Activated T-cell treated with anti-CD3 and anti-CD28 coated beads, Interleukin-2, amount 50 U/mL, for 24 hours (primary cell): Measurements from ENCODE around the gene SYDE2.
A peak's percentile ranks its signal among the peaks of the same experiment; 100 is the strongest.

Experiments
- DNase-seq: peaks from one replicate; pipeline ENCODE4 v3.0.0-alpha.2; 2020
- H3K27ac Mint-ChIP-seq: 2 replicates; pipeline ENCODE4 v1.8.0; 2020; ENCODE audit warnings: mild to moderate bottlenecking, mixed read lengths
- H3K27me3 Mint-ChIP-seq: 2 replicates; pipeline ENCODE4 v1.8.0; 2020; ENCODE audit warnings: mixed read lengths
- H3K36me3 Mint-ChIP-seq: 2 replicates; pipeline ENCODE4 v1.8.0; 2020; ENCODE audit warnings: low read depth, mixed read lengths
- H3K4me1 Mint-ChIP-seq: 2 replicates; pipeline ENCODE4 v1.8.0; 2020; ENCODE audit warnings: low read depth, mixed read lengths
- H3K4me3 Mint-ChIP-seq: 2 replicates; pipeline ENCODE4 v1.8.0; 2020; ENCODE audit warnings: mild to moderate bottlenecking, moderate library complexity, mixed read lengths
- H3K9me3 Mint-ChIP-seq: 2 replicates; pipeline ENCODE4 v1.8.0; 2020; ENCODE audit warnings: mixed read lengths

The SYDE2 gene

GRCh38 chr1:85225624-85226380 lies 25.0 kb upstream of the SYDE2 start:
- DNase-seq, result no peak
- H3K4me1 Mint-ChIP-seq, result no peaks in the 10 kb centered on the region
- H3K9me3 Mint-ChIP-seq, result no peaks in the 10 kb centered on the region
- no peaks in the 10 kb centered on the region for H3K36me3 Mint-ChIP-seq
- H3K4me3 Mint-ChIP-seq, result no peak overlapping the region
- no peaks in the 10 kb centered on the region for H3K27me3 Mint-ChIP-seq
- no peak overlapping the region for H3K27ac Mint-ChIP-seq

GRCh38 chr1:85224734-85225623 lies 24.2 kb upstream of the SYDE2 start:
- no peak overlapping the region for H3K27ac Mint-ChIP-seq
- H3K9me3 Mint-ChIP-seq, result no peaks in the 10 kb centered on the region
- H3K27me3 Mint-ChIP-seq, result no peaks in the 10 kb centered on the region
- no peak for DNase-seq
- H3K36me3 Mint-ChIP-seq, result no peaks in the 10 kb centered on the region
- no peaks in the 10 kb centered on the region for H3K4me1 Mint-ChIP-seq
- H3K4me3 Mint-ChIP-seq, result no peak overlapping the region

- DNase-seq, result no peak
- Mint-ChIP-seq H3K27me3 (no peaks in the 10 kb centered on the region), H3K4me1 (no peaks in the 10 kb centered on the region), H3K27ac (no peak overlapping the region), H3K36me3 (no peaks in the 10 kb centered on the region), H3K4me3 (no peak overlapping the region), H3K9me3 (no peaks in the 10 kb centered on the region)
Measured at GRCh38 chr1:85224295-85224694, 23.5 kb upstream of the SYDE2 start.

GRCh38 chr1:85223334-85223733 lies 22.5 kb upstream of the SYDE2 start:
- no peak overlapping the region for H3K4me3 Mint-ChIP-seq
- H3K27me3 Mint-ChIP-seq, result no peaks in the 10 kb centered on the region
- H3K27ac Mint-ChIP-seq, result no peak overlapping the region
- H3K36me3 Mint-ChIP-seq, result no peaks in the 10 kb centered on the region
- no peaks in the 10 kb centered on the region for H3K4me1 Mint-ChIP-seq
- H3K9me3 Mint-ChIP-seq, result no peaks in the 10 kb centered on the region
- DNase-seq, result no peak

GRCh38 chr1:85220756-85221201 lies 20.0 kb upstream of the SYDE2 start:
- no peaks in the 10 kb centered on the region for H3K36me3 Mint-ChIP-seq
- peaks cover 2% of the 10 kb centered on the region for H3K27me3 Mint-ChIP-seq
- DNase-seq, result no peak
- no peak overlapping the region for H3K4me3 Mint-ChIP-seq
- H3K27ac Mint-ChIP-seq, result no peak overlapping the region
- no peaks in the 10 kb centered on the region for H3K9me3 Mint-ChIP-seq
- no peaks in the 10 kb centered on the region for H3K4me1 Mint-ChIP-seq

DNA sequence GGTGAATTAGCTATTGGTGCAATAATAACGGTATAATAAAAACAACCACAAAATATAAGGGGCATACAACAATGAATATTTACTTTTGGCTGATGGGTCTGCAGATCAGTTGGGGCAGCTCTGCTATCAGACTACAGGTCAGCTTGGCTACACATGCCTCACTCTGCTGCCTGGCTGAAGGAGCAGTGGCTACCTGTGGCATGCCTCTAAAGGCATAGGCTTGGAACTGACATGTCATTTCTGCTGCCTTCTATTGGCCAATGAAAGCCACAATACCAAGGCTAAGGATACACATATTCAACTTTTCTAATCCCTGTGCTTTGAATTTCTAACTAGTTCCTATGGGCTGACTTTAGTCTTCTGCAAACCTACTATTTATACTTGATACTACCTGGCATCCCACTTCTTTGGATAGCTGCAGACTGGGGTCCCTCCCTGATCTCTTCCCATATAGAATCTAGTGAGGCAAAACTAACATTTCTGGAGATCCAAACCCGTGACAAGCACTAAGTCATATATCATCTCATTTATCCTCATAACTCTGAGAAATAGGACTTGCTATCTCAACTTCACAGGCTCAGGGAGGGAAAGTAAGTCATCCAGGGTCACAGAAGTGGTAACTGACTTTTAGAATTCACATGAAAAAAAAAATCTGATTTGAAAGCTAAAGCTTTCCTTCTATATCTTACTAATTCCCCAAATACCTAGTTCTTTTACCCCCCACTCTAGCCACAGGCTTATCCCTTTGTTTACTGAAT lies 19.2 kb upstream of the SYDE2 start:
- Mint-ChIP-seq H3K4me3 (no peak overlapping the region), H3K27me3 (peaks cover 5% of the 10 kb centered on the region), H3K9me3 (no peaks in the 10 kb centered on the region), H3K36me3 (no peaks in the 10 kb centered on the region), H3K4me1 (no peaks in the 10 kb centered on the region), H3K27ac (no peak overlapping the region)
- no peak for DNase-seq

DNA sequence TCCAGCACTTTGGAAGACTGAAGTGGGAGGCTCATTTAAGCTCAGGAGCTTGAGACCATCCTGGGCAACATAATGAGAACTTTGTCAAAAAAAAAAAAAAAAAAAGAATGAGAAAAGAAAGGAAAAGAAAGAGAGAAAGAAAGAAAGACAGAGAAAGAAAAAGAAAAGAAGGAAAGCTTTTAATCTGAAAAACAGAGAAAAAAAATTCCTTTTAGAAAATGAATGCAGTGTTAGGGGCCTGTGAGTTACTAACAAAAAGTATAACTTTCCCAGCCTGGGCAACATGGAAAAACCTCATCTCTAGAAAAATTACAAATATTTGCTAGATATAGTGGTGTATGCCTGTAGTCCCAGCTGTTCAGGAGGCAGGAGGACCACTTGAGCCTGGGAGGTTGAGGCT lies 15.9 kb upstream of the SYDE2 start:
- Mint-ChIP-seq H3K27ac (no peak overlapping the region), H3K27me3 (peaks cover 17% of the 10 kb centered on the region), H3K9me3 (no peaks in the 10 kb centered on the region), H3K36me3 (no peaks in the 10 kb centered on the region), H3K4me3 (no peak overlapping the region), H3K4me1 (no peaks in the 10 kb centered on the region)
- DNase-seq, result no peak

DNA sequence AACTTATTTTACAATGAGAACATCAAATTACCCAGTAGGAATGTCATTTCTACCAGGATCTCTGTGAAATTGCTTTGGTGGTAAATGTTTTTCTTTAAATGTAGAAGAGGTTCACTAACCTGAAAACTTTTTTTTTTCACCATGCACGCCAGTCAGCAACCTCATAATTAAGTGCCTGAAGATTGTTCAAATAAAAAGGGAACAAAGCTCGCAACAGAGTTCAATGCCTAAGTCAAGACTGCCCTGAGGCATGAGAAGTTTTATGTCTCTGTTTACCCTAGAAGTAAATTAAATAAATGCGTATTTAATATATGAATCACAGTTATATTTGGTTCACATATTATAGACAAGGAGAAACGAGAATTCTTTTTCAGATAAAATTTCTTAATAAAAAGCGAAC lies 13.8 kb upstream of the SYDE2 start:
- Mint-ChIP-seq H3K36me3 (no peaks in the 10 kb centered on the region), H3K4me3 (no peak overlapping the region), H3K9me3 (no peaks in the 10 kb centered on the region), H3K27ac (no peak overlapping the region), H3K27me3 (peaks cover 23% of the 10 kb centered on the region), H3K4me1 (no peaks in the 10 kb centered on the region)
- no peak for DNase-seq

- H3K27ac Mint-ChIP-seq, result no peak overlapping the region
- no peaks in the 10 kb centered on the region for H3K36me3 Mint-ChIP-seq
- H3K9me3 Mint-ChIP-seq, result no peaks in the 10 kb centered on the region
- H3K27me3 Mint-ChIP-seq, result peaks cover 37% of the 10 kb centered on the region
- no peaks in the 10 kb centered on the region for H3K4me1 Mint-ChIP-seq
- H3K4me3 Mint-ChIP-seq, result no peak overlapping the region
- no peak for DNase-seq
Measured at GRCh38 chr1:85208488-85208887, 7.7 kb upstream of the SYDE2 start.

- Mint-ChIP-seq H3K27ac (no peak overlapping the region), H3K36me3 (peaks cover 7% of the 10 kb centered on the region), H3K27me3 (peaks cover 30% of the 10 kb centered on the region), H3K9me3 (no peaks in the 10 kb centered on the region), H3K4me1 (peaks cover 21% of the 10 kb centered on the region), H3K4me3 (no peak overlapping the region)
- no peak for DNase-seq
Measured at GRCh38 chr1:85203573-85204171, 2.9 kb upstream of the SYDE2 start.

GRCh38 chr1:85202864-85203255 lies 2.0 kb upstream of the SYDE2 start:
- Mint-ChIP-seq H3K27ac (no peak overlapping the region), H3K4me1 (peaks cover 25% of the 10 kb centered on the region), H3K27me3 (peaks cover 23% of the 10 kb centered on the region), H3K36me3 (peaks cover 10% of the 10 kb centered on the region), H3K4me3 (no peak overlapping the region), H3K9me3 (no peaks in the 10 kb centered on the region)
- DNase-seq, result no peak

DNA sequence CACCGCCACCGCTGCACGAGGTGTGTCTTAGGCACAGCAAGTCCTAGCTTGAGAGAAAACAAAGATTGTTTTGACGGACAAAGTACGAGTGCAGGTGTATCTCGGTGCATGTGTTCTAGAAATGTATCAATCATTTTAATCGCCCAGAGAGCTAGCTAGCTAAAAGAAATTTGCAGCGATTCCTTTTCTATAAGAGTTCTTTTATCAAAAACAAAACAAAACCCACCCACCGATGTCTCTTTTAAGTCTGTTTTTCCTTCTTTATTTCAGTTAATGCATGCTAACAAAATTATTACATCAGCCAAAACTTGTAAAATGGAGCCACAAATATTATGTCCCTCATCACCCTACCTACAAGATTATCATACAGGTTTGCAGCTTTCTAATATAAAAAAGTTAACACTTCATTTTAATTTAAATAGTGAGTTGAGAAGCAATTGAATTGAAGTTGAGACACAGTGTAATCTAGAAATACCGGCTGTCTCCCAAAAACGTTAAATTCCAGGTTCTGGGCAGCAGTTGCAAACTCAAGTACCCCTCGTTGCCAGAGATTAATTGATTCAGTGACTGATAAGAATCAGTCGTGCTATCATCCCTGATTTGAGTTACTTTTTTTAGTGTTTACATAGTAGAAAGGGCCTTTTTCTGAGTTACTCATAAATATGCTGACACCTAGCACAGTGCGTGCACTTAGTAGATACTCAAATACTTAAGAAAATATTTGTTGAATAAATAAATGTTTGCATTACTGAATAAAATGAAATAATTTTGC lies 1.5 kb upstream of the SYDE2 start:
- no peaks in the 10 kb centered on the region for H3K9me3 Mint-ChIP-seq
- H3K36me3 Mint-ChIP-seq, result peaks cover 11% of the 10 kb centered on the region
- H3K27me3 Mint-ChIP-seq, result peaks cover 19% of the 10 kb centered on the region
- peaks cover 27% of the 10 kb centered on the region for H3K4me1 Mint-ChIP-seq
- H3K27ac Mint-ChIP-seq, result peak overlapping the region; percentile 92
- DNase-seq, result no peak
- H3K4me3 Mint-ChIP-seq, result peak overlapping the region; percentile 91

DNA sequence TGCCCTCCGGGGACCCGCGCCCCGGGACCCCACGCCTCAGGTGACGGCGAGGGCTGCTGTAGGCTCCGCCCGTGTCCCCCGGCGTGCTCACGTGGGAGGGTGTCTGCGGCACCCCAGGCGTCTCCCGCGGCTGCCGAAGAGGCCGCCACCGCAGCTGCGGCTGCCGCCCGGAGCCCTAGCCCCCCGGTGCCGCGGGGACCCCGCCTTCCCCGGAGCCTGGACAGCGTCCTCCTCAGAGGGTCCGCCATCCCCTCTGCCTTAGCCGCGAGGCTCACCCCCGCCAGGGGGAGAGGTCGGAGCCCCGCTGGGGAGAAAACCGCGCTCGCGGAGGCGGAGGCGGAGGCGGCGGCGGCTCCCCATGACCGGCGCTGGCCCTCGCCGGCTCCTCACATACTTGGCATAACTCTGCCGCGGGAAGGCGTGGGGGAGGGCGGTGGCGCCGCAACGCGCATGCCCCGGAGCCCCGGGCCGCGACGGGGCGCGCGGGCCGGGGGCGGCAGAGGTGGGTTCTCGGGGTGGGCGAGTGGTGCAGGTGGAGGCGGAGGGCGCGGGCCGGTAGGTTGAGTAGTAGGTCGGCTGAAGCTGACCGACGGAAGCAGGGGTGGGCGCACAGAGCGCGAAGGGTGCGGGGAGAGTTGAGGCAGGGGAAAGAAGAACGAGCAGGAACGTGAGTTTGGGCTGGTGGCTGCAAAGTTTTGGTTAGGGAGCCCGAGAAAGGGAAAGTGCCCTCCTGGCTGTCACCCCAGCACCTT lies 700 bp upstream of the SYDE2 start:
- H3K4me1 Mint-ChIP-seq, result peaks cover 30% of the 10 kb centered on the region
- peaks cover 11% of the 10 kb centered on the region for H3K36me3 Mint-ChIP-seq
- DNase-seq, result peak; percentile 80
- peak overlapping the region; percentile 91 for H3K4me3 Mint-ChIP-seq
- H3K27ac Mint-ChIP-seq, result peak overlapping the region; percentile 92
- peaks cover 12% of the 10 kb centered on the region for H3K27me3 Mint-ChIP-seq
- H3K9me3 Mint-ChIP-seq, result no peaks in the 10 kb centered on the region
